Smooth muscle cell (in vitro differentiated cells): Measurements from ENCODE around the gene XPA. TPM values are rescaled to one million over a fixed set of nuclear protein-coding genes. Genes with fewer than 3 reads are reported as not detected.

Experiments used
- DNase-seq: peaks from one replicate; lab custom pipeline; 2025; ENCODE audit not compliant: unreplicated experiment; lab: John Stamatoyannopoulos, UW
- H2AFZ ChIP-seq: fragments of 200-600 bp; sonication (generic); 2 replicates; pipeline ENCODE4 v1.6.0; 2016; ENCODE audit warnings: antibody characterized with exemption, low read depth, mild to moderate bottlenecking
- H3F3A ChIP-seq: fragments of 200-600 bp; sonication (generic); 2 replicates; pipeline ENCODE4 v1.6.0; 2017; ENCODE audit warnings: antibody characterized with exemption, low read depth
- H3K27ac ChIP-seq: fragments of 200-600 bp; sonication (generic); 2 replicates; pipeline ENCODE4 v1.5.1; 2016; ENCODE audit warnings: low read depth, mild to moderate bottlenecking
- H3K27me3 ChIP-seq: fragments of 200-600 bp; sonication (generic); 2 replicates; pipeline ENCODE4 v1.6.1; 2016; ENCODE audit warnings: low read depth, mild to moderate bottlenecking
- H3K36me3 ChIP-seq: fragments of 200-600 bp; sonication (generic); 2 replicates; pipeline ENCODE4 v1.5.1; 2016; ENCODE audit warnings: low read depth
- H3K4me1 ChIP-seq: fragments of 200-600 bp; sonication (generic); 2 replicates; pipeline ENCODE4 v1.5.1; 2016; ENCODE audit warnings: low read depth
- H3K4me2 ChIP-seq: fragments of 200-600 bp; sonication (generic); 2 replicates; pipeline ENCODE4 v1.6.0; 2016; ENCODE audit warnings: mild to moderate bottlenecking
- H3K4me3 ChIP-seq: fragments of 200-600 bp; sonication (generic); 2 replicates; pipeline ENCODE4 v1.5.1; 2016; ENCODE audit warnings: mild to moderate bottlenecking
- H3K79me2 ChIP-seq: fragments of 200-600 bp; sonication (generic); 2 replicates; pipeline ENCODE4 v1.6.0; 2016; ENCODE audit warnings: low read depth, mild to moderate bottlenecking
- H3K9ac ChIP-seq: fragments of 200-600 bp; sonication (generic); 2 replicates; pipeline ENCODE4 v1.6.0; 2016; ENCODE audit warnings: low read depth
- H3K9me3 ChIP-seq: fragments of 200-600 bp; sonication (generic); replicated peaks from 2 replicates; pipeline ENCODE4 v1.5.1; 2016; ENCODE audit warnings: low read depth
- H4K20me1 ChIP-seq: fragments of 200-600 bp; sonication (generic); 2 replicates; pipeline ENCODE4 v1.6.0; 2016; ENCODE audit warnings: low read depth
- CTCF ChIP-seq: fragments of 200-600 bp; sonication (generic); IDR thresholded peaks from 2 replicates; pipeline ENCODE4 v1.5.1; 2017; ENCODE audit warnings: borderline replicate concordance, mild to moderate bottlenecking, antibody characterized with exemption; ENCODE audit not compliant: insufficient read depth, poor library complexity, severe bottlenecking
- WGBS: methylation state at CpG from one replicate; pipeline ENCODE4 v1.1.7; 2016; ENCODE audit warnings: low lambda C conversion rate; 5-methylcytosine and 5-hydroxymethylcytosine counted together
- polyA plus RNA-seq: library from polyadenylated mRNA; unstranded; fragments of >200 nt; fragmentation: Nextera tagmentation; extraction: Ambion mirVana; gene quantifications from 2 replicates; pipeline ENCODE4 v1.2.1, GENCODE V29; 2016
- total RNA-seq: library from RNA; depleted of rRNA; stranded (reverse); fragments of >200 nt; gene quantifications from 2 replicates; pipeline ENCODE4 v1.2.3, GENCODE V29; 2014

The XPA gene
- total and polyA plus RNA-seq, 2 experiments from 2014 or later, result 7.5 to 9.7 TPM

DNA sequence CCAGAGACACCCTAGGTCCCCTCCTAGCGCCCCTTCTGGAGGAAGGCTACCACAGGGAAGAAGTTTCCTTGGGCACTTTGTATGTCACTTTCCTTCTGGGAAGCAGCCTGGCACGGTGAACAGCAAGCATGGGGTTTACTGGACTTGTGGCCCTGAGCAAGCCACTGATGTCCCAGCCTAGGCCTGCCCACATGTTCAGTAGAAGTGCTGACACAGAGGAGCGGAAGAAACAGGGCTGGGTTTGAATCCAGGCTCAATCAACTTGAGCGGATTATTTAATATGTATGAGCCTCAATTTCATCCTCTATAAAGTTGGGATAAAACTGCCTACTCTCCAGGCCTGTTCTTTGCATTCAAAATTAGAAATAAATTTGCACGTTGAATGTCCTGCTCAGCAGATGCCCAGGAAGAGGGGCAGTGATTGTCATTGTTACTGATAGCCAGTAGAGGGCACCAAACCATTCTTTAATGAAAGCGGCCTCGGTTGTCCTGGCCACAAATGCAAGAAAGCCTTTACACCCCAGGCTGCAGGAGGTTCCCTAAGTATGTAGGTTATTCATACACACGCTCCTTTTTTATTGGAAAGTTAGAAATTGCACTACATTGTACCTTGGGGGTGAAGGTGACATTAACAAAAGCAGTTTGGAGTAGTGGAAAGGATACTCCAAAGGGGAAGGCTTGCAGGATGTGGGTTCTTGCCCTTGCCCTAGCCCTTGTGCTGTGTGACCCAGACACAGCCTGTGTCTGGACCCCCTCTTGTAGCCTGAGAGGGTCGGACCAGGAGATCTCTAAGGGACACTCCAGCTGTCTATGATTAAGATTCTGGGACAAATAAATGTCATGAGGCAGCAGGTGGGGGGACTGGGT, 13.4 kb upstream of the XPA start:
- 26% methylated on average over 9 of the region's 9 CpGs for WGBS
- Histone ChIP-seq H3F3A (no peaks in the 10 kb centered on the region), H3K4me2 (no peak overlapping the region), H3K79me2 (no peaks in the 10 kb centered on the region), H3K36me3 (no peaks in the 10 kb centered on the region), H4K20me1 (no peaks in the 10 kb centered on the region), H3K9me3 (no peaks in the 10 kb centered on the region), H3K27ac (no peak overlapping the region), H3K4me1 (no peaks in the 10 kb centered on the region), H2AFZ (no peak overlapping the region), H3K27me3 (peaks cover 9% of the 10 kb centered on the region), H3K9ac (no peak overlapping the region), H3K4me3 (no peak overlapping the region)
- no peak for DNase-seq
- TF ChIP-seq CTCF, result peak; percentile 86

GRCh38 chr9:97706246-97706645, 9.1 kb upstream of the XPA start:
- H3K4me3 ChIP-seq, result no peak overlapping the region
- 82% methylated on average over 2 of the region's 2 CpGs for WGBS

DNA sequence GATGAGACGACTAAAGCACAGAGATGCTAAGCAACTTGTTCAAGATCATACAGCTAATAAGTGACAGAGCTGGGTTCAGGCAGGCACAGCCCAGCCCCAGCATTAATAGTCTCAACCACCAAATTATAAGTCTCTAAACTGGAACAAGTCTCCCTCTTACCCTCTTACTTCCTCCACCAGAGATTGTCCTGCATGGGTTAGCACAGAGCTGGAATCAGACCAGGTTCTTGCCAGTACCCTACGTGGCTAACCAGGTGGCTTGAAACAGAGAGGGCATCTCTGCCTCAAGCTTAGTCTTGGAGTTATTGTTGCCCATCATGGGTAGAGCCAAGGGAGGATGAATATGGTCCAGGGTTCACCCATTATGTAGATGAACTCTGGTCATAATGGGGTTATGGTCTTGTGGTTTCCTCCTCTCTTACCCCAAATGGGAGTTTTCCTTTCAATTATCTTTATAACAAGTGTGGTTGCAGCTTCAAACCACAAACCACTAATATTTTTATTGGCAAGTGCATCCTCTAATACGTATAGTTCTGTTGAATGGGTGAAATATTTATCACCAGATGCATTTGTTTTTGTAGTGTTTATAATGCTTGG, 8.3 kb upstream of the XPA start:
- H4K20me1 ChIP-seq, result no peaks in the 10 kb centered on the region
- no peak overlapping the region for H3K4me2 ChIP-seq
- no peaks in the 10 kb centered on the region for H3K79me2 ChIP-seq
- TF ChIP-seq CTCF, result no peak
- DNase-seq, result no peak
- H2AFZ ChIP-seq, result no peak overlapping the region
- no peak overlapping the region for H3K4me3 ChIP-seq
- H3K27me3 ChIP-seq, result no peaks in the 10 kb centered on the region
- no peak overlapping the region for H3K27ac ChIP-seq
- no peaks in the 10 kb centered on the region for H3K9me3 ChIP-seq
- no peaks in the 10 kb centered on the region for H3K4me1 ChIP-seq
- H3K9ac ChIP-seq, result no peak overlapping the region
- peaks cover 5% of the 10 kb centered on the region for H3F3A ChIP-seq
- WGBS, result 66% methylated on average over 3 of the region's 3 CpGs
- H3K36me3 ChIP-seq, result no peaks in the 10 kb centered on the region

More at GRCh38 chr9:97706246-97706645, 9.1 kb upstream of the XPA start:
- Histone ChIP-seq H4K20me1 (no peaks in the 10 kb centered on the region), H3K79me2 (no peaks in the 10 kb centered on the region), H3K9me3 (no peaks in the 10 kb centered on the region), H2AFZ (no peak overlapping the region), H3K27me3 (no peaks in the 10 kb centered on the region), H3K27ac (no peak overlapping the region), H3K4me1 (no peaks in the 10 kb centered on the region), H3K4me2 (no peak overlapping the region), H3K36me3 (no peaks in the 10 kb centered on the region), H3K9ac (no peak overlapping the region), H3F3A (peaks cover 5% of the 10 kb centered on the region)
- TF ChIP-seq CTCF, result no peak
- DNase-seq, result no peak
